Vagina (tissue), 2 donors: ENCODE results near the gene TTC7B.
"Not testable (repeated sequence)": the region's sequence is repeated elsewhere in the genome, so short reads cannot be mapped to it uniquely, and the experiment has no call there.

Source experiments
- CTCF ChIP-seq, 3 experiments: fragments of 450-650 bp in 2 of 3; fragments of 200-600 bp in 1 of 3; sonication (generic) in 1 of 3; IDR thresholded peaks; one replicate each; pipeline ENCODE4 v1.5.1; 2017 to 2019; ENCODE audit warnings: antibody characterized with exemption in 3 of 3, mild to moderate bottlenecking in 2 of 3, moderate library complexity in 2 of 3
- POLR2A ChIP-seq, 2 donors: fragments of 450-650 bp; IDR thresholded peaks; one replicate each; pipeline ENCODE4 v1.6.1; 2017; ENCODE audit warnings: antibody characterized with exemption in 2 of 2, mild to moderate bottlenecking in 2 of 2, moderate library complexity in 2 of 2

- not testable (repeated sequence) for TF ChIP-seq POLR2A, CTCF (IDR thresholded peaks at IDR 0.05)
Observed at GRCh38 chr14:90525353-90526028, 290.7 kb downstream of the TTC7B start.
